Naive thymus-derived CD8-positive, alpha-beta T cell (primary cell): Measurements from ENCODE around the gene FBXL14. TPM values are rescaled to one million over a fixed set of nuclear protein-coding genes. Genes with fewer than 3 reads are reported as not detected.
A peak's percentile ranks its signal among the peaks of the same experiment; 100 is the strongest.

Experiments used
- ATAC-seq, 2 donors: fragments of 150-1000 bp; cut with Tn5 transposase in 1 of 2; sonication (Bioruptor Pico), chemical (Tn5 transposase) in 1 of 2; 1 replicate in 1 of 2; 2 replicates in 1 of 2; pipeline ENCODE4 v1.10.0; 2021; ENCODE audit warnings: mild to moderate bottlenecking in 2 of 2, moderate library complexity in 2 of 2
- POLR2A ChIA-PET: fragments of 350-600 bp; sonication (Branson Sonifier 250); formaldehyde crosslinking; loops from one replicate; lab custom pipeline; 2021; ENCODE audit warnings: antibody characterized with exemption; lab: Charles Lee
- DNase-seq, 10 donors: peaks; one replicate each; pipeline versions ENCODE4 v3.0.0 to v3.0.0-alpha.2; 2020 to 2022
- H3K27ac Mint-ChIP-seq, 10 donors: one replicate each; pipeline ENCODE4 v1.8.0; 2020 to 2022; ENCODE audit warnings: mild to moderate bottlenecking in 10 of 10, mixed read lengths in 10 of 10, moderate library complexity in 4 of 10, inconsistent platforms in 1 of 10
- H3K27me3 Mint-ChIP-seq, 5 donors: one replicate each; pipeline ENCODE4 v1.8.0; 2021 to 2022; ENCODE audit warnings: mixed read lengths in 5 of 5
- H3K36me3 Mint-ChIP-seq, 3 donors: one replicate each; pipeline ENCODE4 v1.8.0; 2020 to 2022; ENCODE audit warnings: mixed read lengths in 3 of 3, mild to moderate bottlenecking in 2 of 3, inconsistent platforms in 1 of 3
- H3K4me1 Mint-ChIP-seq, 4 donors: one replicate each; pipeline ENCODE4 v1.8.0; 2021 to 2022; ENCODE audit warnings: mixed read lengths in 4 of 4
- H3K4me3 Mint-ChIP-seq, 10 donors: one replicate each; pipeline ENCODE4 v1.8.0; 2020 to 2022; ENCODE audit warnings: mild to moderate bottlenecking in 10 of 10, mixed read lengths in 10 of 10, moderate library complexity in 6 of 10, inconsistent platforms in 1 of 10
- H3K9me3 Mint-ChIP-seq, 9 donors: one replicate each; pipeline ENCODE4 v1.8.0; 2020 to 2022; ENCODE audit warnings: mixed read lengths in 9 of 9, mild to moderate bottlenecking in 3 of 9, inconsistent platforms in 1 of 9, moderate library complexity in 1 of 9
- polyA plus RNA-seq, 3 donors: library from polyadenylated mRNA; unstranded; fragments of 300-500 nt; fragmentation: Illumina TruSeq; gene quantifications; one replicate each; pipeline ENCODE4 v1.2.3, GENCODE V29; 2021
- total RNA-seq, 8 experiments: library from RNA in 2 of 8; stranded (reverse) in 2 of 8; gene quantifications; one replicate each; pipeline ENCODE4 v1.2.3 and lab custom pipeline; 2021 to 2026

Gene FBXL14
- total and polyA plus RNA-seq, 5 experiments from 2014 or later, result 12.1 to 38.8 (median 24.5) TPM

DNA sequence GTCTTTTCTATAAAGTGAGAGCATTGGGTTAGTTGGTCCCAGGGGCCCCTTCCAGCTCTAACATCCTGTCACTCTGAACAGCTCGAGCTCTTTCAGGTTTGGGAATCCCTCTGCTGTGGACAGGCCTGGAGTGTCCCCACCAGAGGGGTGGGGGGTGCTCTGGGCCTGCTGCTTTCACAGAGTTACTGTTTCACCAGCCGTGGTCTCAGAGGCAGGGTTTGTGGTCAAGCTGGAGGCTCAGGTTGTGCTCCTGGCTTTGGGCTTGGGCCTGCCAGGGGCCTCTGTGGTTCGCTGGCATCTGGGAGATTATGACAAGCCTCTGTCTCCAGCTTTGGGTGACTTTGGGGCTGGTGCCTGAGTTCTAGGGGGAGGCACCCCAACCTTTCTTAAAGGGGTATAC, 59.6 kb downstream of the FBXL14 start:
- H3K27ac Mint-ChIP-seq, result no peak overlapping the region
- POLR2A ChIA-PET, result interaction anchor here (0.5 to 1.7 kb wide), 5 partner anchors 8 to 67 kb away, joined by 3 to 6 read pairs (median 3); no protein-coding TSS in a partner anchor
- H3K27me3 Mint-ChIP-seq, result peaks cover 41 to 68% (median 60%) of the 10 kb centered on the region in 5 donors
- H3K9me3 Mint-ChIP-seq, result no peaks in the 10 kb centered on the region
- H3K36me3 Mint-ChIP-seq, result peaks cover 0 to under 1% (median 0%) of the 10 kb centered on the region in 3 donors
- H3K4me3 Mint-ChIP-seq, result peak overlapping the region in 5 of 10 donors; percentile 8 to 91 (median 82)
- ATAC-seq (no peak), DNase-seq (no peak)
- H3K4me1 Mint-ChIP-seq, result peaks cover 24 to 38% (median 31%) of the 10 kb centered on the region in 4 donors

DNA sequence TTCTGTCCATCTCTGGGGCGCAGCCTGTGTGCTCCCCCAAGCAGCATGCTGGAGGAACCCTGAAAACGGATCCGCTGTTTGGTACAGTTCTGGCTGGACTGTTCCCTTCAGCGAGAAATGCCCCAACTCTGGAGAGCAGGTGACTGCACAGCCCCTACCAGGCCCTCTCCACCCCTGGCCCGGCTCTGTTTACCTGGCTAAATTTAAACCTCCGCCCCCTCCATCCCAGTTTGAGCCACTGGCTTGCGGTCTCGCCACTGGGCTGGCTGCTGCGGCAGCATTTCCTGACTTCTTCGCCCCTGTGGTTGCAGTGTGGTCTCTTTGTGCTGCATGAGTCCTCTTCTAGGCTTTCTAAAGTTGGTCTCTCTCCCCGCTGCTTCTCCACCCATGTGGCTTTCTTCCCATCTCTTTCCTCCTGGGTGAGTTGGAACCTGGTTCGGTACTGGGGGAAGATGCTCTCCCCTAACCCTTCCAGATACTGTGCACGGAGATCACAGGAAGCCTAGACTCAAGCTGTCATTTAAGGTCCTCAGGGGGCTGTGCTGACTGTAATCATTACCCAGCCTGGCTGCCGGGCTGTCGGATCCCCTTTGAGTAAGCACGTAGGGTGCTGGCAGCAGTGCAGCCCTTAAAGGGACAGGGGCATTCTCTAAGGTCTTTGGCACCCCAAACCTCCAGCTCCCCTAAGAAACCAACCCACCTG, 60.6 kb downstream of the FBXL14 start:
- Mint-ChIP-seq H3K27ac (peak overlapping the region in 3 of 10 donors; percentile 1 to 36 (median 15)), H3K27me3 (peaks cover 45 to 68% (median 59%) of the 10 kb centered on the region in 5 donors), H3K4me1 (peaks cover 26 to 43% (median 35%) of the 10 kb centered on the region in 4 donors), H3K4me3 (peak overlapping the region; percentile 76 to 91 (median 86)), H3K9me3 (peaks cover 0 to 2% (median 0%) of the 10 kb centered on the region in 9 donors), H3K36me3 (peaks cover 0 to 3% (median 0%) of the 10 kb centered on the region in 3 donors)
- POLR2A ChIA-PET, result interaction anchor here (0.7 to 1.7 kb wide), 4 partner anchors 9 to 71 kb away, joined by 3 to 7 read pairs (median 6); no protein-coding TSS in a partner anchor
- peak in 7 of 10 donors; percentile 23 to 71 (median 49) for DNase-seq
- peak; percentile 56 to 68 for ATAC-seq

DNA sequence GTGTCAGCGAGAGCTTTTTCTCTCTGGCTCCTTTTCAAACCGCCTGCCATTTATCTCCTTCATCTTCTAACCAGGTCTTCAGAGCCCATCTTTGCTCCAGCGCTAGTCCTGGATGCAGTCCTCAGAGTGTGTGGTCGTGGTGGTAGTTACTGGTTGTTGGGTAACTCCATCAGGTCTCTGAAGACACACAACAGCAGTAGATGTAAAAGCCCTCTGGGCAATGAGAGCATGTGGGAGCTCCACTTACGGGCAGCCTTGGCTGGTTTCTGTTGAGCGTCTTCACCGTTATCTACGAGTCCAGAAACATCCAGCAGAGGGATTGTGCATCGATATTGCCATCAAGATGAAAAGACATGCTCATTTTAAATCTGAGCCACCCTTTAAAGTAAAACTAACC, 61.2 kb downstream of the FBXL14 start:
- ATAC-seq, result peak; percentile 46 to 54
- Mint-ChIP-seq H3K4me3 (peak overlapping the region; percentile 76 to 91 (median 86)), H3K36me3 (peaks cover 0 to 3% (median 0%) of the 10 kb centered on the region in 3 donors), H3K4me1 (peaks cover 26 to 43% (median 35%) of the 10 kb centered on the region in 4 donors), H3K27ac (peak overlapping the region in 2 of 10 donors; percentile 1 to 15), H3K9me3 (peaks cover 0 to 2% (median 0%) of the 10 kb centered on the region in 9 donors), H3K27me3 (peaks cover 46 to 69% (median 58%) of the 10 kb centered on the region in 5 donors)
- POLR2A ChIA-PET, result interaction anchor here (1.5 to 1.7 kb wide), 2 partner anchors 45 to 69 kb away, joined by 5 to 6 read pairs; no protein-coding TSS in a partner anchor
- DNase-seq, result peak in 4 of 10 donors; percentile 28 to 47 (median 44)

DNA sequence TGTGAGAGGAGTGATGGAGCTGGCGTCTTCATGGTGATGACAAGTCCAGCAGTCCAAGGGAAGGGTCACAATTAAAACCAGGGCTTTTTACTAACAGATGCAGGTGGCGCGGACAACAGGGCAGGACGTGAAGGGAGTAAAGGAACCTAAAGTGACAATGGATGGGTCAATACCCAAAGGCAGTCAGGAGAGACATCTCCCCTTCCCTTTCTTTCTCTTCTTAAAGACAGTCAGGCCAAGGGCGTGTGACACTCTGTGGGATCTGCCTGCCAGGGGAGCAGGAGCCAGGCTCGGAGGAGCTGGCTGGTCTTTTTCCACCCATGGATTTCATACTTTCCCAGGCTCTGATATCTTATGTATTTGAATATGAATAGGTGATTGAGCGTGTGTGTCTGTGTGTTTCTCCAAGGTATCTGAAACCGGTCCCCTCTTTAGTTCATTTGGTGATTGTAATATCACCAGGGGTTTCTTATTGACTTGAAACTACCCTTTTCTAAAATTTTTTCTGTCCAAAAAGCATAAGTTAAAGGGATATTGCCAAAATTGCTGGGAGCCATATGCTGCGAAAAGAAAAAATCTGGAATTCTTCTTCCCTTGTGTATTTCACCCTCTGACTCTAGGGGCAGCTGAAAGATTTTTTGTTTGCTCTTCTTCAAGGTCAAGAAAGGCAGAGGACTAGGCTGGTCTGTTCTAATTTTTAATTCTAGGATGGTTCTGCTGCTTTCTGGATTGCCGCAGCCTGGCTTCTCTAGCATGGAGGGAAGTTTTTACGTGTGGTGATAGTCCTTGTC, 61.8 kb downstream of the FBXL14 start:
- DNase-seq (no peak), ATAC-seq (peak in 1 of 2 donors; percentile 1)
- H3K4me3 Mint-ChIP-seq, result peak overlapping the region; percentile 76 to 91 (median 86)
- H3K36me3 Mint-ChIP-seq, result peaks cover 0 to 3% (median 1%) of the 10 kb centered on the region in 3 donors
- H3K27me3 Mint-ChIP-seq, result peaks cover 48 to 69% (median 58%) of the 10 kb centered on the region in 5 donors
- H3K27ac Mint-ChIP-seq, result no peak overlapping the region
- H3K4me1 Mint-ChIP-seq, result peaks cover 25 to 43% (median 35%) of the 10 kb centered on the region in 4 donors
- peaks cover 0 to 2% (median 0%) of the 10 kb centered on the region in 9 donors for H3K9me3 Mint-ChIP-seq
- POLR2A ChIA-PET, result interaction anchor here (1.7 kb wide), 1 partner anchor 44 kb away, joined by 5 read pairs; no protein-coding TSS in a partner anchor

DNA sequence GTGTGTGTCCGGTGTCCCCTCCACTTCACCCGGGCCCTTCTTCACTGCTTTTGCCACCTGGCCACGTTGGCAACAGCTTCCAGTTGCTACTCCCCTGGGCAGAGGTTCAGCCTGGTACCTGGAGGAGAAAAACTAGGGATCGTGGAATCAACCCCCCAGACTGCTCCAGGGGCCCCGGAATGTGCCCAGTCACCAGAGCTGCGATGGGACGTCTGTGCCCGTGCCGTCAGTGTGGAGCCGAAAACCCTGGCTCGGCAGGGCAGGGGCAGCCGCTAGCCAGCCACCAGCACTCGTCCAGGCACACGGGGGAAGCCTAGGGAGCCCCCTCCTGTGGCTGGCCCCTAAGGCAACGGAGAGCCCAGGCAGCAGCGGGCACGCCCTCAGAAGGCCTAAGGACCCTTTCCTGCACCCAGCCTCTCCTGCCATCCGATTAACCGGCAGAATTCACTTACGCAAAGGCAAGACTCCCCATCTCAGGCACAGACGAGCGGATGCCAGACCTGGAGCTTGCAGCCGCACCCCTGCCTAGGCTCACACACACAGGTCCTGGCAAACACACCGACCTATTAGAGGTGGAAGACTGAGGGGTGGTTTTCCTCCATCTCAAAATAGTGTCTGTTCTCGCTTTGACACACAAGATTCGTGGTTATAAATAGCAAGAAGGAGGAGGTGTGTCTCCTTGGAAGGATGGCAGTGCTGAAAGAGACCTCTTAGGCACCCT, 62.6 kb downstream of the FBXL14 start:
- Mint-ChIP-seq H3K4me3 (peak overlapping the region; percentile 70 to 91 (median 84)), H3K27me3 (peaks cover 45 to 69% (median 57%) of the 10 kb centered on the region in 5 donors), H3K36me3 (peaks cover 0 to 3% (median 3%) of the 10 kb centered on the region in 3 donors), H3K4me1 (peaks cover 24 to 43% (median 35%) of the 10 kb centered on the region in 4 donors), H3K27ac (no peak overlapping the region), H3K9me3 (peaks cover 0 to 2% (median 0%) of the 10 kb centered on the region in 9 donors)
- ATAC-seq, result no peak
- peak in 2 of 10 donors; percentile 18 to 19 for DNase-seq
- POLR2A ChIA-PET, result interaction anchor here (0.8 kb wide), 1 partner anchor 62 kb away, joined by 4 read pairs; no protein-coding TSS in a partner anchor

DNA sequence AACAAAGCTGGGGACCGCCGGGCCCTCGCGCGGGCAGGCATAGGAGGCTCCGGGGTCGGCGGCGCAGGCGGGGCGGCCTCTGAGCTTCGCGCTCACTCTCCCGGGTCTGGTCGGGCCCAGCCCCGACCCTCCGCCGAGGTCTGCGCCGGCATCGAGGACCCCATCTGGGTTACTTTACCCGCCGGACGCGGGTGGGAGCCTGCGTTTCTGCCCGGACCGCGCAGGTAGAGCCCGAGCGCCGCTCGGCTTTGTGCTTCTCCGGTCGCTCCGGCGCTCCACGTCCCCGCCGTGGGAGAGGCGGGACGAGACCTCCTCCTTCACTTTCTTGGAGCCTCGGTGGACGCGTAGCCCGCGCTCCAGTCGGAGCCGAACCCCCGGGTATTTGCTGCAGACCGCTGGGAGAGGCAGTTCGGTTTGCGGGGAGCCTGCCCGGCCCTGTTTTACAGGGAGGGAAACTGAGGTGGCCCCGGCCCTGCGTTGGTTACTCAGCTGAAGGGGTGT, 63.2 kb downstream of the FBXL14 start:
- peaks cover 0 to 3% (median 3%) of the 10 kb centered on the region in 3 donors for H3K36me3 Mint-ChIP-seq
- peaks cover 24 to 43% (median 35%) of the 10 kb centered on the region in 4 donors for H3K4me1 Mint-ChIP-seq
- H3K4me3 Mint-ChIP-seq, result peak overlapping the region; percentile 69 to 91 (median 82)
- no peak overlapping the region for H3K27ac Mint-ChIP-seq
- H3K9me3 Mint-ChIP-seq, result peaks cover 0 to 2% (median 0%) of the 10 kb centered on the region in 9 donors
- ATAC-seq (peak in 1 of 2 donors; percentile 8), DNase-seq (peak in 1 of 10 donors; percentile 28)
- H3K27me3 Mint-ChIP-seq, result peaks cover 47 to 69% (median 57%) of the 10 kb centered on the region in 5 donors
- POLR2A ChIA-PET, result interaction anchor here (0.8 kb wide), 1 partner anchor 62 kb away, joined by 4 read pairs; no protein-coding TSS in a partner anchor

DNA sequence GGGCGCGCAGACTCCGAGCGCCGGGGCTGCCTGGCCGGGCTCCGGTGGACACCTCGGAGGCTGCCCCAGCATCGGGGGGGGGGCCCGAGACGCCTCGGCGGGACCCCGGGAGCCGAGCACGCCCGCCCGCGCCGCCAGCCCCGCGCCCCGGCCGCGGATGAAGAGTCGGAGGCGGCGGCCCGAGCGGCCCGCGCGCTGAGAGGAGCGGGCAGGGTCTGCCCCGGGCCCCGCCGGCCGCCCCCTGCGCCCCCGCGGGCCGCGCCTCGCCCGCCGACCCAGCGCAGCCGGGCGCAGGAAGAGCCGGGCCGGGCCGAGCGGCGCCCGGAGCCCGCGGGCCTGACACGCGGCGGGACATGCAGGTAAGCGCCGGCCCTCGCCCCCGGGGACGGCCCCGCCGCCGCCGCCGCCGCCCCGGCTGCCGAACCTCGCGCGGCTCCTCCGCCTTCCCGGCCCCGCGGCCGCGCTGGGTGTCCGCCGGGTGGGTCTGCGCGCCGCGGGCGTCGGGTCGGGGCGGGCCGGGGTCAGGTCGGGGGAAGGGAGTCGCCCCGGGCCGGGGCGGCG, 63.7 kb downstream of the FBXL14 start:
- H3K4me3 Mint-ChIP-seq, result peak overlapping the region in 5 of 10 donors; percentile 70 to 87 (median 82)
- peak in 1 of 2 donors; percentile 26 for ATAC-seq
- no peak overlapping the region for H3K27ac Mint-ChIP-seq
- H3K27me3 Mint-ChIP-seq, result peaks cover 46 to 69% (median 57%) of the 10 kb centered on the region in 5 donors
- peaks cover 0 to 3% (median 3%) of the 10 kb centered on the region in 3 donors for H3K36me3 Mint-ChIP-seq
- no peak for DNase-seq
- POLR2A ChIA-PET, result interaction anchor here (0.8 kb wide), 1 partner anchor 63 kb away, joined by 4 read pairs; no protein-coding TSS in a partner anchor
- H3K4me1 Mint-ChIP-seq, result peaks cover 23 to 43% (median 35%) of the 10 kb centered on the region in 4 donors
- peaks cover 0 to 2% (median 0%) of the 10 kb centered on the region in 9 donors for H3K9me3 Mint-ChIP-seq

DNA sequence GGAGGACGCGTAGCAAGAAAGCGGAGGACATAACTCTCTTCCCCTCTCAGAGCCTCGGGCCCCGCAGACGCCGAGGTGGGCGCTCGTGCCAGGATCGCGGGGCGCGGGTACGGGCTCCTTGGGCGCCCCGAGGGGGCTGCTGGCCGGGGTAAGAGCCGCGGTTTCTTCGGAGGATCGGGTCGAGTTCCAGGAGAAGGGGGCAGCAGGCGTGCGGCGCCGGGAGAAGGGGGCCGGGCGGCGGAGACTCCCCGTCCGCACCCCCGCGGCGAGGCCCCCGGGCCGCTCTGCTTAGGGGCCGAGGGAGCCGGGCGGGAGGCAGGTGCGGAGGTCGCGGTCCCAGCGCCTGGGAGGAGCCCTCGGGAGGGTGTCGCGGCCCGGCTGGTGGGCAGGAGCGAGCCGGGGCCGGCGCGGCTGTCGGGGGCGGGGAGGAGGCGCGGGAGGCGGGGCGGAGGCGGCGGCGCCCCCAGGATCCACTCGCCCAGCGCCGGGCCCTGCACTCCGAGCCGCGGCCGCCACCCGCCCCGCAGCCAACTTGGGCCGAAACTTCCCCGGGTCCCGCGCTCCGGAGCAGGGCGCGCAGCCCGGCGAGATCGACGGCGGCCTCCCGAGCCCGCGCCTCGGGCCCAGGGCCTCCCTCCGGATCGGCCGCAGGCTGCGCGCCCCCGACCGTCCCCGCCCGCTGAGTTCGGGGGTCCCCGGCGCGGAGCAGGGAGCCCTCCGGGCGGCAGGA, 64.4 kb downstream of the FBXL14 start:
- DNase-seq (peak in 1 of 10 donors; percentile 21), ATAC-seq (peak in 1 of 2 donors; percentile 27)
- Mint-ChIP-seq H3K4me3 (peak overlapping the region; percentile 80 to 96 (median 86)), H3K27me3 (peaks cover 48 to 71% (median 62%) of the 10 kb centered on the region in 5 donors), H3K4me1 (peaks cover 23 to 43% (median 35%) of the 10 kb centered on the region in 4 donors), H3K27ac (peak overlapping the region in 1 of 10 donors; percentile 74), H3K36me3 (peaks cover 0 to 3% (median 3%) of the 10 kb centered on the region in 3 donors), H3K9me3 (peaks cover 0 to 2% (median 0%) of the 10 kb centered on the region in 9 donors)
- POLR2A ChIA-PET, result interaction anchor here (1.7 kb wide), 1 partner anchor 41 kb away, joined by 4 read pairs; no protein-coding TSS in a partner anchor

DNA sequence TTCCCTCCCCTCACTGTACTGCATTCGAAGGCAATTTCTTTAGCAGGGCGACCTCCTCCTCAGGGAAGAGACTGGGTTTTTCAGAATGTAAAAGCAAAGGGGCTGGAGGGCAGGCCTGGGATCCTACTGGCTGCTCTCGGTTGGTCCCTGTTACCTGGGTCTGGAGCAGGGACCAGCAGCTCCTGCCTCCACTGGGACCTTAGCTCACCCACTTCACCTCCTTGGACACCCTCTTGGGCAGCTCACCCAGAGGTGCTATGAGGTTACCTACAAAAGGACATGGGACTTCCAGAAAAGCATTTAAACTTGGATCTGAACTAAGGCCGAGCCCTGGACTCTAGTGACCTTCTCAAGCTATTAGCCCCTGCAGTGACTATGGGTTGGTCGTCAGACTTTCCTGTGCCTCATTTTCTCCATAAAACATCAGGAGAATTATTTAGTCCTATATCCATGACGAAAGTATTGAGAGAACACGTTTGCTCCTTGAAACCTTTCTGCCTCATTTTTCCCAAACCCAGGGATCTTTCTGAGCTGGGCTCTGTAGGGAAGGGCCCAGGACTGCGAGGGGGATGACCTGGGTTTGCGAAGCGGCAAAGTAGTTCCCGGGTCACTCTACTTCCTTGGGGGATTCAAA, 65.0 kb downstream of the FBXL14 start:
- Mint-ChIP-seq H3K36me3 (peaks cover 0 to 3% (median 3%) of the 10 kb centered on the region in 3 donors), H3K4me1 (peaks cover 20 to 37% (median 32%) of the 10 kb centered on the region in 4 donors), H3K27ac (peak overlapping the region in 1 of 10 donors; percentile 74), H3K27me3 (peaks cover 48 to 78% (median 62%) of the 10 kb centered on the region in 5 donors), H3K4me3 (peak overlapping the region; percentile 80 to 96 (median 86)), H3K9me3 (peaks cover 0 to 2% (median 0%) of the 10 kb centered on the region in 9 donors)
- ATAC-seq, result no peak
- DNase-seq, result no peak
- POLR2A ChIA-PET, result interaction anchor here (1.7 kb wide), 1 partner anchor 40 kb away, joined by 4 read pairs; no protein-coding TSS in a partner anchor

DNA sequence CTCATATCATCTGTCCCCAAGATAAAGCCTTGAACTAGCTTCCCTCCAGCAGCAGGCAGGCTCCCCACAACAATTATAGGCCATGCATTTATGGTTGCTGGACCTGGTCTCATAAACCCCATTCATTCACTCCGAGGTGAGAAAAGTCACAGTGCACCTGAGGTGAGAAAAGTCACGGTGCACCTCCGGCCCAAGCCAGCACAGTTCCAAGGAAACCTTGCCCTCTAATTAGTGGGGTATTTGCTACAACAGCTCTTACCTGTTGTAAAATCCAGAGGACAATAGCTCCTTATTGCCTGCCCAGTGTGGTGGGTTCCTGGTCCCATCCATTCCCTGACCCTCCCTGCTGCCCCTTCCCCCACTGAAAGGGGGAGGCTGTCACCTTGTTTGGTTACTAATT, 65.6 kb downstream of the FBXL14 start:
- ATAC-seq (no peak), DNase-seq (no peak)
- no peak overlapping the region for H3K27ac Mint-ChIP-seq
- H3K9me3 Mint-ChIP-seq, result peaks cover 0 to 2% (median 0%) of the 10 kb centered on the region in 9 donors
- POLR2A ChIA-PET, result interaction anchor here (1.7 kb wide), 1 partner anchor 40 kb away, joined by 4 read pairs; no protein-coding TSS in a partner anchor
- peaks cover 51 to 83% (median 64%) of the 10 kb centered on the region in 5 donors for H3K27me3 Mint-ChIP-seq
- H3K4me3 Mint-ChIP-seq, result peak overlapping the region in 1 of 10 donors; percentile 36
- H3K36me3 Mint-ChIP-seq, result peaks cover 0 to 3% (median 3%) of the 10 kb centered on the region in 3 donors
- H3K4me1 Mint-ChIP-seq, result peaks cover 17 to 33% (median 27%) of the 10 kb centered on the region in 4 donors
